SJCRH30 (cell line): ENCODE measurements around the gene MBTD1. TPM values are rescaled to one million over a fixed set of nuclear protein-coding genes. Genes with fewer than 3 reads are reported as not detected.
"Not testable (repeated sequence)": the region's sequence is repeated elsewhere in the genome, so short reads cannot be mapped to it uniquely, and the experiment has no call there.

Experiments
- DNase-seq, 2 experiments: peaks; one replicate each; pipeline ENCODE4 v3.0.0-alpha.2; 2015 to 2020
- H3K27ac ChIP-seq: fragments of 250-450 bp; sonication (Bioruptor Pico); 2 replicates; pipeline ENCODE4 v1.5.1; 2020; ENCODE audit warnings: mild to moderate bottlenecking, moderate library complexity
- H3K27me3 ChIP-seq: fragments of 250-450 bp; sonication (Bioruptor Pico); 2 replicates; pipeline ENCODE4 v1.5.1; 2020; ENCODE audit warnings: mild to moderate bottlenecking, moderate library complexity
- H3K36me3 ChIP-seq: fragments of 250-450 bp; sonication (Bioruptor Pico); 2 replicates; pipeline ENCODE4 v1.5.1; 2020; ENCODE audit warnings: mild to moderate bottlenecking, moderate library complexity
- H3K4me1 ChIP-seq: fragments of 250-450 bp; sonication (Bioruptor Pico); 2 replicates; pipeline ENCODE4 v1.5.1; 2020; ENCODE audit warnings: mild to moderate bottlenecking, moderate library complexity
- H3K4me3 ChIP-seq: fragments of 250-450 bp; sonication (Bioruptor Pico); 2 replicates; pipeline ENCODE4 v1.5.1; 2020; ENCODE audit warnings: mild to moderate bottlenecking, moderate library complexity
- H3K9me3 ChIP-seq: fragments of 250-450 bp; sonication (Bioruptor Pico); replicated peaks from 2 replicates; pipeline ENCODE4 v1.5.1; 2020; ENCODE audit warnings: mild to moderate bottlenecking, moderate library complexity
- total RNA-seq: library from RNA; depleted of rRNA; stranded (reverse); fragments of >200 nt; shearing (Covaris generic); gene quantifications from 2 replicates; pipeline ENCODE4 v1.2.3, GENCODE V29; 2014; rRNA removed

Gene MBTD1
- 15.6 and 18.6 TPM in 2 replicates for total RNA-seq

DNA sequence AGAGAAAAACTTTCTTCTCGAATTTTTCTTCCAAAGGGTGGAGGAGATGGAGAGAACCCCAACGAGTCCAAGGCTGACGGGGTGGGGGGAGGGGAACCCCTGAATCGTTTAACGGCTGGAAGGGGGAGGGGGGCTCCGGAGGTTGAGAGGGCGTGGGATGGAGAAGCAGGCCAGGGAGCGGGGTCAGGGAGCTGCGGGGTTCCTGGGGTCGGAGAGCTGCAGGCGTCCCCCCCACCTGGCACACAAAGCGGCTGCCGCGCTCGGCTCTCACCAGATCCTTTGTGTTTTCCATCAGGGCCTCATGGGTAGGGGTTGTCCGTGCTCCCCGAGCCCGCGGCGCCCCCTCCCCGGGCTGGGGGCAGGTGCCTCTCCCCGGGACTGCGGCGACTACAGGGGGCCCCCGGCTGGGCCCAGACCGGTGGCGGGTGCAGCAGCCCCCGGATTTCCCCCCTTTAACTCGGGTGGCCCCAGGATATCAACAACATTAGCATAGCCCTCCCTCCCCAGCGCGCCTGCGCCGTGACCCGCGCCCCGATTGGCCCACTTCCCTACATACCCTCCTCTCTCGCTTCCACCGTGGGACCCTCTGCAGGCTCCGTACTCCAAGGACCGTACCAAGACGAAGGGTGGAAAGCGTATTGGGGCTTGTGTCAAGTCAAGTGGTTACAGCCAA, at the start of gene MBTD1:
MBTD1 (minus strand) TSS at position 486 of the 673 bp plus-strand sequence. CDS start 34,888 bp downstream, outside the sequence.
- Histone ChIP-seq H3K36me3 (peaks cover 8% of the 10 kb centered on the region), H3K27me3 (no peaks in the 10 kb centered on the region), H3K9me3 (no peaks in the 10 kb centered on the region), H3K4me1 (no peaks in the 10 kb centered on the region; the same call in 1 of the 2 replicates), H3K27ac (peak within 1 kb of the TSS; percentile 98), H3K4me3 (peak within 1 kb of the TSS; percentile 97)
- DNase-seq, result peak; percentile 96

DNA sequence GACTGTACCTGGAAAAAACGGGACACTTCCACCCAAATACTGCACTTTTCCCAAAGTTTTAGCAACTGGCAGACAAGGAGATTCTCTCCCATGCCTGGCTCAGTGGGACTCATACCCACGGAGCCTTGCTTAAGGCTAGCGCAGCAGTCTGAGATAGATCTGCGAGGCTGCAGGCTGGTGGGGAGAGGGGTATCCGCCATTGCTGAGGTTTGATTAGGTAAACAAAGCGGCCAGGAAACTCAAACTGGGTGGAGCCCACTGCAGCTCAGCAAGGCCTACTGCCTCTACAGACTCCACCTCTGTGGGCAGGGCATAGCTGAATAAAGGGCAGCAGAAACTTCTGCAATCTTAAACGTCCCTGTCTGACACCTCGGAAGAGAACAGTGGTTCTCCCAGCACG, 45.3 kb upstream of the MBTD1 start:
- no peak overlapping the region for H3K27ac ChIP-seq
- DNase-seq, result no peak
- H3K9me3 ChIP-seq, result no peaks in the 10 kb centered on the region
- no peaks in the 10 kb centered on the region for H3K27me3 ChIP-seq
- no peaks in the 10 kb centered on the region for H3K36me3 ChIP-seq
- no peak overlapping the region for H3K4me3 ChIP-seq
- no peaks in the 10 kb centered on the region for H3K4me1 ChIP-seq

DNA sequence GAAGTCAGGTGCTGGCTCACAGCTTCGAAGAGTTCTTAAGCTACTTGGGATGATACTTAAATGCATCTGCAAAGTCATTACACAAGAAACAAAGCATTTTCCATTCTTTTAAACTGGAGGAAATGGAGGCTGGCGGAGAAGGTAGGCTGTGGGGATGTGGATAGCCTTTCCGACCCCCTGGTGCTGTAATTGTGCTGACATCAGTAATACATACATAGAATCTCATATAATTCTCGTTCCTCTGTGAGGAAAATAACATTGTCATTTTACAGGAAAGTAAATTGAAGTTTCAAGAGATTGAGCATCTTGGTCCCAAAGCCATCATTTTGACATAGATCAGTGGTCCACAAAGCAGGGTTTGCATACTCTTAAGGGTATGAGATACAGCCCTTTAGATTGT, 40.0 kb upstream of the MBTD1 start:
- no peak for DNase-seq
- no peaks in the 10 kb centered on the region for H3K4me1 ChIP-seq
- no peak overlapping the region for H3K27ac ChIP-seq
- peaks cover 10% of the 10 kb centered on the region for H3K36me3 ChIP-seq
- H3K4me3 ChIP-seq, result no peak overlapping the region
- H3K27me3 ChIP-seq, result no peaks in the 10 kb centered on the region
- no peaks in the 10 kb centered on the region for H3K9me3 ChIP-seq

DNA sequence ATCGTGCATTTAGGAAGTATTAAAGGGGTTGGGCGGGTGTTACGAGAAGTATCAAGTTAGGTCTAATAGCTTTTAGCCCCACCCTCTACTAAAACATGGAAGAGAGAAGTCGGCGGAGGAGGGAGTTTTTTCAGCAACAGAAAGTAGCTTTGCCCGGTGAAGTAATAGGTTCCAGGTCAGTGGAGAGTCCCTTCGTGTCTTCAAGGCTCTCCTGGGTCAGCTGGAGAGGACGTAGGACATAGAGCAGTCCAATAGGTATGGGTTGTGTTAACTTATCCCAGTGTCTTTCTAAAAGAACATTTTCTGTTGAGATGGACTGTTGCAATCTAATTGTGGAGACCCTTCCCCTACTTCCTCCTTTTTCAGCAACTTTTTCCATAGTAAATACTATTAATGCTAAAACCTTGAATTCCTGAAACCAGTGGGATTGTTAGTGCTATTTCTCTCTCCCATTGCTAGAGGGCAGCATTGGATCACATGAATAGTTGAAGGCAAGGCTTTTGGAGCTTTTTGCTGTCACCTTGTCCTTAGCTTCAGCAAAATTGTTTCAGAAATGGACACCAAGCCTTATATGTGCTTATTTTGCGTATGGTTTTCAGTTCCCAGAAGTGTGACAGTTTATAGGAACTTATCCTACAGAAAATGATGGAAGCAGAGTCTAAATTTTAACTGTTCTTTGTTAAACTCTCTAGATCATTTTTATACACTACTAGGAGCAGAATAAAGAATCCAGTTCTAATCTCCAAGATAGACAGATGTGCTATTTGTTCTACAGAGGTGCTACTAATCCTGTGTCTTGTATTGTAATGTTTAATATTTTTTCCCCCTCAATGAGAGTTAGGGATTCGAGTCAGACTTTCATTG, 38.9 kb upstream of the MBTD1 start:
- Histone ChIP-seq H3K9me3 (no peaks in the 10 kb centered on the region), H3K4me3 (no peak overlapping the region), H3K27me3 (no peaks in the 10 kb centered on the region), H3K36me3 (peaks cover 13% of the 10 kb centered on the region), H3K27ac (no peak overlapping the region), H3K4me1 (no peaks in the 10 kb centered on the region)
- DNase-seq, result peak; percentile 10 to 61

DNA sequence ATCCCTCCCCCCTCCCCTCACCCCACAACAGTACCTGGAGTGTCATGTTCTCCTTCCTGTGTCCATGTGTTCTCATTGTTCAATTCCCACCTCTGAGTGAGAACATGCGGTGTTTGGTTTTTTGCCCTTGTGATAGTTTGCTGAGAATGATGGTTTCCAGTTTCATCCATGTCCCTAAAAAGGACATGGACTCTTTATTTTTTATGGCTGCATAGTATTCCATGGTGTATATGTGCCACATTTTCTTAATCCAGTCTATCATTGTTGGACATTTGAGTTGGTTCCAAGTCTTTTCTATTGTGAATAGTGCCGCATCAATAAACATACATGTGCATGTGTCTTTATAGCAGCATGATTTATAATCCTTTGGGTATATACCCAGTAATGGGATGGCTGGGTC, 34.5 kb upstream of the MBTD1 start:
- H3K4me3 ChIP-seq, H3K27ac ChIP-seq, H3K27me3 ChIP-seq, H3K4me1 ChIP-seq, DNase-seq, H3K9me3 ChIP-seq: not testable (repeated sequence)
- peaks cover 40% of the 10 kb centered on the region for H3K36me3 ChIP-seq

DNA sequence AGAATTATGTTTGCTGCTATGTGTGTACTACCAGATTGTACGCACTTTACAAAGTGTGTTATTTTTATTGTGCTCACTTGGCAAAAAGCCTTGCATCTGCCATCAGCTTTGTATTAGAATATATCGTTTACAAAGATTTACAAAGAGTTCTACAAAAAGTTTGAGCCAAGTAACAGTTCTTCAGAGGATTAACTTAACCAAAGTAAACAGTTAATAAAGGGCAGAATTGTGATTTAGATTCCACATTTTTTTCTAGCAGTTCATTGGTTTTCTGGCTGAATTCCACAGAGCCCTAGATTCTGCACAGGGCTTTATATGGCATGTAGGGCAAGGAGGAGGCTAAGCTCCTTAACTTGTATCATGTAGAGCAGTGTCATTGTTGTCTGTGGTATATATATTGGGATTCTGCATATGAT, 29.9 kb upstream of the MBTD1 start:
- Histone ChIP-seq H3K4me1 (no peaks in the 10 kb centered on the region), H3K36me3 (peaks cover 58% of the 10 kb centered on the region), H3K27me3 (no peaks in the 10 kb centered on the region), H3K27ac (no peak overlapping the region), H3K9me3 (no peaks in the 10 kb centered on the region), H3K4me3 (no peak overlapping the region)
- DNase-seq, result no peak

DNA sequence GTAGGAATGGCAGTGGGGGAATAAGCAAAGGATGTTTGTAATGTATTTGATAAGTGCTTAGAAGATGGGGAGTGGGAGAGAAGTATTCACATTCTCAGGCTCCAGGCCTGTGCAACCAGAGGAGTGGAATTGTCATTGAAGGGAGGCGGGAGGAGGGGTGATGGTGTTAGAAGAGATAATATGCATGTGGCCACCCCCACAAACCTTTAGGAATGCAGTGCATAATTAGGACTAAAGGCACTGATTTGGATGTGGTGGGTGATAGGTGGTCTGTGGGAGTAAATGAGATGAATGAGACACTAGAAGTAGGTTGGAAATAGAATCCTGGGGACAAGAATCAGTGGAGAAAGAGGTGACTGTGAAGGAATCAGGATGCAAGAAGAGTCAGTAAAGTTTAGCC, 27.6 kb upstream of the MBTD1 start:
- peaks cover 48% of the 10 kb centered on the region for H3K36me3 ChIP-seq
- DNase-seq, result no peak
- H3K4me1 ChIP-seq, result no peaks in the 10 kb centered on the region
- H3K27ac ChIP-seq, result no peak overlapping the region
- no peak overlapping the region for H3K4me3 ChIP-seq
- H3K9me3 ChIP-seq, result no peaks in the 10 kb centered on the region
- no peaks in the 10 kb centered on the region for H3K27me3 ChIP-seq

DNA sequence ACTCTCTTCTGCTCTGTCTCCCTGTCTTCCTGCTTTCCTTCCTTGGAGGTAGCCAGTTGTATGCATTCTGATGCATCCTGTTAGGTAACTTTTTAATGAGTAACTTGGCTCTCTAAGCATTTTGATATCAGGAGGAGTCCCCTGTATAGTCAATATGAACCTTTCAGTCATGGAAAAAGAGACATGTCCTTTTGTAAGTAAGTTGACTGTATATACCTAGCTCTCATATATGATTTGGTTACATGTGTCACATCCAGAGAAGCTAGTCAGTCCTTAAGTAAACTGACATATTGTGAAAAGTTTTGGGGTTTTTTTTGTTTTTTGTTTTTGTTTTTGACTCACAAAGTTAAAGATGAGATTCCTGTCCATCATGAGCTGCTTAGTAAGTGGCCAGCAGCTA, 19.3 kb upstream of the MBTD1 start:
- peaks cover 56% of the 10 kb centered on the region for H3K36me3 ChIP-seq
- no peak overlapping the region for H3K4me3 ChIP-seq
- DNase-seq, result no peak
- no peaks in the 10 kb centered on the region for H3K4me1 ChIP-seq
- no peaks in the 10 kb centered on the region for H3K27me3 ChIP-seq
- H3K9me3 ChIP-seq, result no peaks in the 10 kb centered on the region
- no peak overlapping the region for H3K27ac ChIP-seq

DNA sequence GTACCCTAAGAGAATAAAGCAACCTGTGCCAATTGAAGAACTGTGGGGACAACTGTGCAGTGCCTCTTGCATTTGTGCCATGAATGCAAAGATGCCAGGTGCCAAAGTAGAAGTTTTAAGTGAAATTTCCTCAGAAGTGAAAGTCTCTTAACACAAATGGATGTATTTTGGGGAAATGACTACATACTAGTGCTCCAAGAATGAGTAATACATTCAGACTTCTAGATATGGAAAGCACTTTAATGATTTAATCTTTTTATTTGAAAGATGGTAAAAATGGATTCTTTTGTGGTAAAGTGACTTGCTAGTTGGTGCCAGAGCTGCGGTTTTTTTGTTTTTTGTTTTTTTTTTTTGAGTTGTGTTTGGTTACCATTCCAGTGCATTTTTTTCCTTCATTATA, 15.5 kb upstream of the MBTD1 start:
- Histone ChIP-seq H3K4me1 (no peaks in the 10 kb centered on the region), H3K9me3 (no peaks in the 10 kb centered on the region), H3K4me3 (no peak overlapping the region), H3K27ac (no peak overlapping the region), H3K36me3 (peaks cover 68% of the 10 kb centered on the region), H3K27me3 (no peaks in the 10 kb centered on the region)
- DNase-seq, result no peak

DNA sequence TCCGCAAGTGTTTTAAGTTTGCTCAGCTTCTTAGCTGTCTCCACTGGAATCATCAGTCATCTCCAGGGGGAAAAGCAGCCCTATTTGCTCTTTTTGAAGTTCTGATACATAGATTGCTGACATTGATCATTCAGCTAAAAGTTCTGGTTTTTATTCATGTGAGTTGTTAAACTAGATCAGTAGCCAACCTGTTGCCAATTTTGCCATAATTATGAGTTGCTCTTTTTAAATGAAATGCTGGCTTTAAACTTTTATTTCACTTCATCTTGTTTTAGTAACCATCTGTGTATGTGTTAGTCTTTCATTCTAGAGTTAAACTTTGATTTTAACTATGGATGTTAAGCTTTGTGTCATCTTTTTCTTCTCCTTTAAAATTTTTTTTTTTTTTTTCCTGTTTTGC, 13.0 kb upstream of the MBTD1 start:
- no peak for DNase-seq
- H3K36me3 ChIP-seq, result peaks cover 70% of the 10 kb centered on the region
- no peak overlapping the region for H3K4me3 ChIP-seq
- H3K27ac ChIP-seq, result no peak overlapping the region
- no peaks in the 10 kb centered on the region for H3K4me1 ChIP-seq
- no peaks in the 10 kb centered on the region for H3K27me3 ChIP-seq
- H3K9me3 ChIP-seq, result no peaks in the 10 kb centered on the region

DNA sequence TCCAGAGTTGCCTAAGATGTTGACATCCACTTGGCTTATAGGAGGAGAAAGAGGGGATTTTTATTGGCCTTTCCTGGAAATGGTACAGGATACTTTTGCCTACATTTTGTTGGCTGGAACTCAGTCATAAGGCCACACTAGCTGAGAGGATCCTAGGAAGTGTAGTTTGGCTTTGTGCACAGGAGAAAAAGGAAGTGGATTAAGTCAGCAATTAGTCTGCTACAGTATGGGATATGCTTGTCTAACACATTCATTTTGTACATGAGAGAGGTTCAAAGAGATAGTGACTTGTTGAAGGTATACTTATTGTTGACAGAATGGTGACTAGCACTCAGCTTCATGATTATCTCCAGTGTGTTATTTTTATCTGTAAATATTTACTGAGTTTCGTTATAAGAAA, 10.8 kb upstream of the MBTD1 start:
- Histone ChIP-seq H3K4me3 (no peak overlapping the region), H3K27ac (no peak overlapping the region), H3K27me3 (no peaks in the 10 kb centered on the region), H3K9me3 (no peaks in the 10 kb centered on the region), H3K4me1 (no peaks in the 10 kb centered on the region), H3K36me3 (peaks cover 52% of the 10 kb centered on the region)
- DNase-seq, result no peak

DNA sequence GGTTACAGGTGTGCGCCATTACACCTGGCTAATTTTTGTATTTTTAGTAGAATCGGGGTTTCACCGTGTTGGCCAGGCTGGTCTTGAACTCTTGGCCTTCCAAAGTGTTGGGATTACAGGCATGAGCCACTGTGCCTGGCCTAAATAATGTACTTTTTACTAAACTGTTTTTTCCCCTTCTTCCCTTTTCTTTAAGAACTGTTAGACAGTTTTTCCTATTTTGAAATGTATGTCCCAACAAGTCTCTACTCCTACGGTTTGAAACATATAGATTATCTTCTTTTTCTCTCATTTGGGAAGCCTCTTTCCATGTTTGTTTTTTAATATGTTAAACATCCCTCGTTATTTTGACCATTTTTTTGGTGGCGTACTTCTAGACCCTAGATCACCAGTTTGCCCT, 10.1 kb upstream of the MBTD1 start:
- Histone ChIP-seq H3K4me1 (no peaks in the 10 kb centered on the region), H3K4me3 (no peak overlapping the region), H3K9me3 (no peaks in the 10 kb centered on the region), H3K27ac (no peak overlapping the region), H3K27me3 (no peaks in the 10 kb centered on the region), H3K36me3 (peaks cover 47% of the 10 kb centered on the region)
- no peak for DNase-seq

DNA sequence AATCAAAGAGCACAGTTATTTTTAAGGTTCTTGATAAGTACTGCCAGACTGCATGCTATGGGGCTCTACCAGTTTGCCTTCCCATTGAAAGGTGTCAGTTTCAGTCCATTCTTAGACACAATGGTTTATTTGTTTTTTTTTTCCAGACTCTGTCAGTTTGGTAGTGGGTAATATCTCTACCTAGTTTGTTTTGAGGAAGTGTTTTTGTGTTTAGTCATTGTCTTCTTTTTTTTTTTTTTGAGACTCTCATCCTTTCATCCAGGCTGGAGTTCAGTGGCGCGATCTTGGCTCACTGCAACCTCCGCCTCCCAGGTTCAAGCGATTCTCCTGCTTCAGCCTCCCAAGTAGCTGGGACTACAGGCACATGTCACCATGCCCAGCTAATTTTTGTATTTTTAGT, 4.6 kb upstream of the MBTD1 start:
- H3K4me3 ChIP-seq, H3K27ac ChIP-seq, H3K4me1 ChIP-seq, H3K9me3 ChIP-seq, H3K27me3 ChIP-seq, DNase-seq: not testable (repeated sequence)
- H3K36me3 ChIP-seq, result peaks cover 22% of the 10 kb centered on the region

DNA sequence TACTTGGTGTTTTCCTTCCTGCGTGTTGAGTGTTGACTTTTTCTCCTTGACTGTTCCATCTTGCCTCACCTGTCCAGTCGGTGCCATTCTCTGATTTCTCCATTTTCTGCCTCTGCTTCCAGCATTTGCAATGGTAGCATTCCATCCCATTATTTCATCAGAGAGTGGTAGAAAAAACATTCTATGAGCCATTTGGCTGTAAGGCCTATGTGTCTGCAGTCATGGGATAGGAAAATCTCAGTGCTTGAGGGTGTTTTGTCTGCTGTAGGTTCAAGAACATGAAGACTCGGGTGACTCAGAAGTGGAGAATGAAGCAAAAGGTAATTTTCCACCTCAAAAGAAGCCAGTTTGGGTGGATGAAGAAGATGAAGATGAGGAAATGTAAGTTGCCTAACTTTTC, 3.2 kb upstream of the MBTD1 start:
- H3K27ac ChIP-seq, result no peak overlapping the region
- H3K27me3 ChIP-seq, result no peaks in the 10 kb centered on the region
- DNase-seq, result no peak
- H3K4me1 ChIP-seq, result no peaks in the 10 kb centered on the region; the same call in 1 of the 2 replicates
- peaks cover 10% of the 10 kb centered on the region for H3K36me3 ChIP-seq
- H3K9me3 ChIP-seq, result no peaks in the 10 kb centered on the region
- no peak overlapping the region for H3K4me3 ChIP-seq
